GM04503 (cell line): Measurements from ENCODE around the gene SLC39A8.

ENCODE experiments used
- DNase-seq: peaks from one replicate; pipeline ENCODE4 v3.0.0-alpha.2; 2012; ENCODE audit warnings: low read depth

The SLC39A8 gene

GRCh38 chr4:102339018-102339417 lies 6.3 kb downstream of the SLC39A8 start:
- DNase-seq = no peak

- no peak for DNase-seq
Observed at GRCh38 chr4:102338405-102338804, 6.9 kb downstream of the SLC39A8 start.

GRCh38 chr4:102335616-102336015 lies 9.7 kb downstream of the SLC39A8 start:
- DNase-seq = no peak

GRCh38 chr4:102334624-102335023 lies 10.7 kb downstream of the SLC39A8 start:
- no peak for DNase-seq

- DNase-seq = no peak
Observed at GRCh38 chr4:102333787-102334186, 11.5 kb downstream of the SLC39A8 start.

GRCh38 chr4:102328045-102328444 lies 17.2 kb downstream of the SLC39A8 start:
- no peak for DNase-seq

- DNase-seq = no peak
Observed at GRCh38 chr4:102326951-102327350, 18.3 kb downstream of the SLC39A8 start.

- no peak for DNase-seq
Observed at GRCh38 chr4:102324730-102325129, 20.6 kb downstream of the SLC39A8 start.

- no peak for DNase-seq
Observed at GRCh38 chr4:102322736-102323135, 22.5 kb downstream of the SLC39A8 start.

GRCh38 chr4:102321260-102321995 lies 23.9 kb downstream of the SLC39A8 start:
- no peak for DNase-seq

GRCh38 chr4:102319594-102319993 lies 25.7 kb downstream of the SLC39A8 start:
- no peak for DNase-seq

GRCh38 chr4:102318526-102318925 lies 26.8 kb downstream of the SLC39A8 start:
- DNase-seq = no peak

GRCh38 chr4:102318105-102318504 lies 27.2 kb downstream of the SLC39A8 start:
- DNase-seq = no peak

- DNase-seq = no peak
Observed at GRCh38 chr4:102317459-102317858, 27.8 kb downstream of the SLC39A8 start.

GRCh38 chr4:102316585-102316984 lies 28.7 kb downstream of the SLC39A8 start:
- DNase-seq = no peak

- DNase-seq = no peak
Observed at GRCh38 chr4:102315532-102315931, 29.8 kb downstream of the SLC39A8 start.

- no peak for DNase-seq
Observed at GRCh38 chr4:102312417-102312816, 32.9 kb downstream of the SLC39A8 start.

GRCh38 chr4:102311912-102312311 lies 33.4 kb downstream of the SLC39A8 start:
- no peak for DNase-seq

GRCh38 chr4:102311407-102311806 lies 33.9 kb downstream of the SLC39A8 start:
- no peak for DNase-seq

- DNase-seq = no peak
Observed at GRCh38 chr4:102308032-102308799, 37.1 kb downstream of the SLC39A8 start.

- no peak for DNase-seq
Observed at GRCh38 chr4:102305666-102306065, 39.6 kb downstream of the SLC39A8 start.

GRCh38 chr4:102302762-102303161 lies 42.5 kb downstream of the SLC39A8 start:
- DNase-seq = no peak

- no peak for DNase-seq
Observed at GRCh38 chr4:102301167-102301566, 44.1 kb downstream of the SLC39A8 start.
